NCI-H1105 (cell line): ENCODE data around the gene BRPF3.

Experiments
- DNase-seq: peaks from one replicate; lab custom pipeline; 2025; lab: John Stamatoyannopoulos, UW

The BRPF3 gene

GRCh38 chr6:36196113-36196879, at the start of gene BRPF3:
Gene BRPF3, plus strand, starts transcription at chr6:36196744. Its CDS starts 3,579 bp downstream, at chr6:36200323.
- peak; percentile 76 for DNase-seq

DNA sequence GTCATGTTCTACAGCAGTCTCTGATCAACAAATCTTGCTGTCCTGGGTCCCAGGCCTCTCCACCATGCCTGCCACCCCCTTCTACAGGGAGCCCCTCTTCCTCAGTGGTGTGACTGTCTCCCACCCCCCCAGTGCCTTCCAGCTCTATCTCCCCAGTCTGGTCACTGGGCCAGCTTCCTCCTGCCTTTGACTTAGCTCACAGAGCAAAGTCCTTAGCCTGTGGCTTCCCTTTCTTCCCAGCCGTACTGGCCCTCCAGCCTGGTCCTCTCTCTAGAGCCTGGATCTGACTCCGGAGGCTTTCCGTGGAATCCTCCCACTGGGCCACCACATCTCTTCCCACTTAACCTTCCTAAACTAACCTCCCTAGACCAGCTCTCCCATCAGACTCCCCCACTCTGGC, 49.2 kb upstream of the BRPF3 start:
- no peak for DNase-seq

- DNase-seq: no peak
Measured at GRCh38 chr6:36149476-36149875, 47.1 kb upstream of the BRPF3 start.

GRCh38 chr6:36150283-36150682, 46.3 kb upstream of the BRPF3 start:
- no peak for DNase-seq

GRCh38 chr6:36154286-36154685, 42.3 kb upstream of the BRPF3 start:
- no peak for DNase-seq

DNA sequence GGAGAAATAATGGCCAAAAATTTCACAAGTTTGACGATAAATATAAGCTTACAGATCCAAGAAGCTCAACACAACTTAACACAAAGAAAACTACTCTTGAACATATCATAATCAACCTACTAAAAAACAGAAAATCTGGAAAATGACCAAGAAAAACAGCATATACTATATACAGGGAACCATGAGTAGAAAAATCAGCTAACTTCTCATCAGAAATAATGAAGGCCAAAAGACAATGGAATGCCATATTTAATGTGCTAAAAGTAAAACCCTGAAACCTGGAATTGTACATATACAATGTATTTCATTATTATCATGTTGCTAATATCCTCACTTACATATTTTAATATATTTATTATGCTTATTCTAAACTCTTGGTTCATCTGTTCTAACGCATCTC, 40.9 kb upstream of the BRPF3 start:
- no peak for DNase-seq

- no peak for DNase-seq
Measured at GRCh38 chr6:36160147-36160760, 36.3 kb upstream of the BRPF3 start.

GRCh38 chr6:36169023-36170007, 27.2 kb upstream of the BRPF3 start:
- DNase-seq: no peak

GRCh38 chr6:36170704-36171103, 25.8 kb upstream of the BRPF3 start:
- no peak for DNase-seq

- no peak for DNase-seq
Measured at GRCh38 chr6:36171573-36171972, 25.0 kb upstream of the BRPF3 start.

GRCh38 chr6:36177166-36177565, 19.4 kb upstream of the BRPF3 start:
- DNase-seq: no peak

DNA sequence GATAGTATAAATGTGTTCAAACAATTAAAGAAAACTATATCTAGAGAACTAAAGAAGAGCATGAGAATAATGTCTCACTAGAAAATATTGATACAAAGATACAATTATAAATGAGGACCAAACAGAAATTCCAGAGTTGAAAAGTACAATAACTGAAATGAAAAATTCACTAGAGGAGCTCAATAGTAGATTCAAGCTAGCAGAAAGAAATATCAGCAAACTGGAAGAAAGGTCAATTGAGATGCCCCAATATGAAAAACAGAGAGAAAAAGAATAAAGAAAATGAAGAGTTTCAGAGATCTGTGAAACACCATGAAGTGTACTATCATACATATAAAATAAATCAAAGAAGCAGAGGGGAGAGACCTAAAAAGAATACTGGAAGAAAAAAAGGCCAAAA, 18.0 kb upstream of the BRPF3 start:
- DNase-seq: no peak

DNA sequence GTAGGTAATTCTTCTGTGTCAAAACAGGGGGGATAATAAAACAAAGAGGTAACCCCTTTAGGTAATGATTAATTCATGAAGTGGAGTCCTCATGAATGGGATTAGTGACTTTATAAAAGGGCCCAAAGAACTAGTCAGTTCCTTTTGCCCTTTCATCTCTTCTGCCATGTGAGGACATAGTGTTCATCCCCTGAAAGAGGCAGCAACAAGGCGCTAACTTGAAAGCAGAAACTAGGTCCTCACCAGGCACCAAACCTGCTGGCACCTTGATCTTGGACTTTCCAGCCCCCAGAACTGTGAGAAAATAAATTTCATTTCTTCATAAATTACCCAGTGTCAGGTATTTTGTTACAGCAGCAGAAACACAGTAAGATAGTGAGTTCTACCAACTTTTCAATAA, 16.4 kb upstream of the BRPF3 start:
- no peak for DNase-seq

DNA sequence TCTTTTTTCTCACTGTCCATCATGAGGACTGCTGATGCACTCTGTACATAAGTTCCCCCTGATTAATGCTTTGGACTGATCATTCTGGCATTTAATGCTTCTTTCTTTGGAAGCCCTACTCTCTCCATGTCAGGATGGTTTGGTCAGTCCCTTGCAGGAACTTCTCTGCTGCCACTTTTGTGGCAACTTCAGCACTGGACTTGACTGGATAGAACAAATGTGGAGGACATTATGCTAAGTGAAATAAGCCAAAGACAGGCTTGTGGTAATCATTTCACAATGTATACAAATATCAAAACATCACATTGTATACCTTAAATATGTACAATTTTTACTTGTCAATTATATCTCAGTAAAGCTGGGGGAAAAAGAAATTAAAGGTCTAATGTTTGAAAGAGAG, 12.2 kb upstream of the BRPF3 start:
- DNase-seq: no peak

DNA sequence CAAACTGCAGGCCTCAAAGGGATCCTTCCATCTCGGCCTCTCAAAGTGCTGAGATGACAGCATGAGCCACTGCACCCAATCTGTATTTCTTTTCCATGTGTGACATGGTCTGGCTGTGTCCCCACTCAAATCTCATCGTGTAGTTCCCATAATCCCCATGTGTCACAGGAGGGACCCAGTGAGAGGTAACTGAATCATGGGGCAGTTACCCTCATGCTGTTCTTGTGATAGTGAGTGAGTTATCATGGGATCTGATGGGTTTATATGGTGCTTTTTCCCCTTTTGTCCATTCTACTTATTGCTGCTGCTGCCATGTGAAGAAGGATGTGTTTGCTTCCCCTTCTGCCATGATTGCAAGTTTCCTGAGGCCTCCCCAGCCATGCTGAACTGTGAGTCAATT, 10.3 kb upstream of the BRPF3 start:
- no peak for DNase-seq

DNA sequence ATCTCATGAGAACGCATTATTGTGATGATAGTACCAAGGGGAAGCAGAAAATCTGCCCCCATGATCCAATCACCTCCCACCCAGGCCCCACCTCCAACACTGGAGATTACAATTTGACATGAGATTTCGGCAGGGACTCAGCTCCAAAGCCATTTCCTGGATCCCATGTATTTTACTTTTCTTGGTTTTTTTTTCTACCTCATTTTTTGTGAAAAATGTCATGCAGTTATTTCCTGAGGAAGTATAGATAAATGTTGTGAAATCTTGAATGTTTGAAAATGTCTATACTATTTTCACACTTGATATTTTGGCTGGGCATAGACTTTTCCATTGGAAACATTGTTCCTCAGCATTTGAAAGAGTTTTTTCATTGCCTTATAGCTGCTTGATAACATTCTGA, 9.1 kb upstream of the BRPF3 start:
- no peak for DNase-seq

- DNase-seq: peak; percentile 13
Measured at GRCh38 chr6:36195471-36196112, 952 bp upstream of the BRPF3 start.

GRCh38 chr6:36196880-36197548, 470 bp downstream of the BRPF3 start:
- DNase-seq: peak; percentile 99

GRCh38 chr6:36197739-36198221, 1.2 kb downstream of the BRPF3 start:
- no peak for DNase-seq

GRCh38 chr6:36198986-36199385, 2.4 kb downstream of the BRPF3 start:
- DNase-seq: no peak

DNA sequence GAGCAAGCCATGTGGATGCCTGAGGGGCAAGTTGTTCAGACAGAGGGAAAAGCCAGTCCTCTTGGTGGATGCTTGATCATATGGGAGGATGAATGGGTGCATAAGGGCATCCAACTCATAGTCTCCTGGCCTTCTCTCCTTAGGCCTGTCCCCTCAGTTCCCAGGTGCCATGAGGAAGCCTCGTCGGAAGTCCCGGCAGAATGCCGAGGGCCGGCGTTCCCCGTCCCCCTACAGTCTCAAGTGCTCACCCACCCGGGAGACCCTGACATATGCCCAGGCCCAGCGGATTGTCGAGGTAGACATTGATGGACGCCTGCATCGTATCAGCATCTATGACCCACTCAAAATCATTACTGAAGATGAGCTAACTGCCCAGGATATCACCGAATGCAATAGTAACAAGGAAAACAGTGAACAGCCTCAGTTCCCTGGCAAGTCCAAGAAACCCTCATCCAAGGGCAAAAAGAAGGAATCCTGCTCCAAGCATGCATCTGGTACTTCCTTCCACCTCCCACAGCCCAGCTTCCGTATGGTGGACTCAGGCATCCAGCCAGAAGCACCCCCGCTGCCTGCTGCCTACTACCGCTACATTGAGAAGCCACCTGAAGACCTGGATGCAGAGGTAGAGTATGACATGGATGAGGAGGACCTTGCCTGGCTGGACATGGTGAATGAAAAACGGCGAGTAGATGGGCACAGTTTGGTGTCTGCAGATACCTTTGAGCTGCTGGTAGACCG, 3.8 kb downstream of the BRPF3 start:
- DNase-seq: no peak
